Esophagus squamous epithelium (tissue), 5 donors: ENCODE results near the gene SPINDOC. TPM values are rescaled to one million over a fixed set of nuclear protein-coding genes. Genes with fewer than 3 reads are reported as not detected.

Experiments used
- DNase-seq: peaks from one replicate; lab custom pipeline; 2025; lab: John Stamatoyannopoulos, UW
- H3K27ac ChIP-seq, 4 donors: fragments of 200-600 bp; sonication (generic); one replicate each; pipeline ENCODE4 v1.5.1; 2016 to 2019; ENCODE audit warnings: mild to moderate bottlenecking in 1 of 4
- H3K27me3 ChIP-seq, 4 donors: fragments of 200-600 bp; sonication (generic); 1 replicate in 3 of 4; 2 replicates in 1 of 4; pipeline versions ENCODE4 v1.5.1 to v1.6.0; 2017 to 2021; ENCODE audit warnings: antibody characterized with exemption in 1 of 4
- H3K36me3 ChIP-seq, 3 donors: fragments of 200-600 bp; sonication (generic); one replicate each; pipeline ENCODE4 v1.5.1; 2016 to 2019
- H3K4me1 ChIP-seq, 3 donors: fragments of 200-600 bp; sonication (generic); one replicate each; pipeline ENCODE4 v1.5.1; 2017 to 2019
- H3K4me3 ChIP-seq, 4 donors: fragments of 200-600 bp; sonication (generic); 1 replicate in 3 of 4; 2 replicates in 1 of 4; pipeline ENCODE4 v1.5.1; 2016 to 2019; ENCODE audit warnings: mild to moderate bottlenecking in 2 of 4, moderate library complexity in 1 of 4
- H3K9me3 ChIP-seq, 3 donors: fragments of 200-600 bp; sonication (generic); one replicate each; pipeline ENCODE4 v1.5.1; 2016 to 2019
- CTCF ChIP-seq, 6 experiments: fragments of 450-650 bp in 4 of 6; fragments of 200-600 bp in 2 of 6; sonication (generic) in 2 of 6; IDR thresholded peaks; one replicate each; pipeline ENCODE4 v1.5.1; 2016 to 2019; ENCODE audit warnings: antibody characterized with exemption in 6 of 6, mild to moderate bottlenecking in 4 of 6, moderate library complexity in 4 of 6
- POLR2A ChIP-seq, 4 donors: fragments of 450-650 bp; IDR thresholded peaks; one replicate each; pipeline ENCODE4 v1.6.1; 2017; ENCODE audit warnings: antibody characterized with exemption in 4 of 4, mild to moderate bottlenecking in 4 of 4, moderate library complexity in 3 of 4
- WGBS, 2 donors: methylation state at CpG; one replicate each; pipeline ENCODE4 v1.1.5; 2018; 5-methylcytosine and 5-hydroxymethylcytosine counted together
- intact Hi-C: fragments of 100-400 bp; cut with DNase I; formaldehyde crosslinking; loops from one replicate; pipeline ENCODE4 v1.15.0; 2022
- total RNA-seq, 4 donors: library from RNA; depleted of rRNA; stranded (reverse); fragments of >200 nt; gene quantifications; one replicate each; pipeline ENCODE4 v1.1.0, GENCODE V29; 2016
- donor health status: DM: yes; HTN: yes; CAD: no.

The SPINDOC gene
- total RNA-seq, 4 donors from 2014 or later: 3.4 to 8.8 (median 6.1) TPM

GRCh38 chr11:63851364-63851763 is 38.1 kb downstream of the SPINDOC start:
- peaks cover 27 to 84% (median 28%) of the 10 kb centered on the region in 3 donors for H3K4me1 ChIP-seq
- H3K4me3 ChIP-seq: no peak overlapping the region
- H3K27ac ChIP-seq: peak overlapping the region in 2 of 4 donors; percentile 60 to 64
- 20 to 28% methylated on average over 2 of the region's 2 CpGs for WGBS, 2 donors
- intact Hi-C loops: no loop called here
- H3K36me3 ChIP-seq: peaks cover 0 to 38% (median 0%) of the 10 kb centered on the region in 3 donors
- no peaks in the 10 kb centered on the region for H3K9me3 ChIP-seq
- TF ChIP-seq POLR2A (IDR thresholded peaks at IDR 0.05) (no peak), CTCF (IDR thresholded peaks at IDR 0.05) (no peak)
- DNase-seq: no peak
- H3K27me3 ChIP-seq: no peaks in the 10 kb centered on the region

- H3K4me3 ChIP-seq: no peak overlapping the region
- no peak for TF ChIP-seq CTCF (IDR thresholded peaks at IDR 0.05)
- TF ChIP-seq POLR2A (IDR thresholded peaks at IDR 0.05): no peak
- H3K36me3 ChIP-seq: peaks cover 0 to 38% (median 0%) of the 10 kb centered on the region in 3 donors
- H3K4me1 ChIP-seq: peaks cover 12 to 84% (median 16%) of the 10 kb centered on the region in 3 donors
- DNase-seq: no peak
- intact Hi-C loops: no loop called here
- 84 to 87% methylated on average over 3 of the region's 3 CpGs for WGBS, 2 donors
- no peaks in the 10 kb centered on the region for H3K9me3 ChIP-seq
- H3K27me3 ChIP-seq: no peaks in the 10 kb centered on the region
- H3K27ac ChIP-seq: no peak overlapping the region
Observed at GRCh38 chr11:63853476-63853875, 40.2 kb downstream of the SPINDOC start.

- intact Hi-C loops: no loop called here
- H3K9me3 ChIP-seq: no peaks in the 10 kb centered on the region
- no peaks in the 10 kb centered on the region for H3K27me3 ChIP-seq
- 81 to 93% methylated on average over 2 to 4 of the region's 4 CpGs for WGBS, 2 donors
- H3K27ac ChIP-seq: no peak overlapping the region
- no peak for TF ChIP-seq CTCF (IDR thresholded peaks at IDR 0.05)
- TF ChIP-seq POLR2A (IDR thresholded peaks at IDR 0.05): no peak
- peaks cover 10 to 82% (median 16%) of the 10 kb centered on the region in 3 donors for H3K4me1 ChIP-seq
- no peak overlapping the region for H3K4me3 ChIP-seq
- no peak for DNase-seq
- H3K36me3 ChIP-seq: peaks cover 0 to 34% (median 0%) of the 10 kb centered on the region in 3 donors
Observed at GRCh38 chr11:63854696-63855095, 41.4 kb downstream of the SPINDOC start.

- Histone ChIP-seq H3K9me3 (no peaks in the 10 kb centered on the region), H3K4me3 (no peak overlapping the region), H3K27me3 (no peaks in the 10 kb centered on the region), H3K4me1 (peaks cover 8 to 69% (median 16%) of the 10 kb centered on the region in 3 donors), H3K36me3 (peaks cover 0 to 43% (median 0%) of the 10 kb centered on the region in 3 donors), H3K27ac (peak overlapping the region in 2 of 4 donors; percentile 18 to 33)
- intact Hi-C loops: no loop called here
- WGBS, 2 donors: 58 to 83% methylated on average over 2 of the region's 2 CpGs
- no peak for DNase-seq
- TF ChIP-seq CTCF (IDR thresholded peaks at IDR 0.05) (no peak), POLR2A (IDR thresholded peaks at IDR 0.05) (no peak)
Observed at GRCh38 chr11:63855975-63856374, 42.7 kb downstream of the SPINDOC start.

- TF ChIP-seq CTCF (IDR thresholded peaks at IDR 0.05): no peak
- TF ChIP-seq POLR2A (IDR thresholded peaks at IDR 0.05): no peak
- Histone ChIP-seq H3K4me3 (no peak overlapping the region), H3K36me3 (peaks cover 0 to 61% (median 0%) of the 10 kb centered on the region in 3 donors), H3K27me3 (no peaks in the 10 kb centered on the region), H3K9me3 (no peaks in the 10 kb centered on the region), H3K4me1 (peaks cover 5 to 61% (median 6%) of the 10 kb centered on the region in 3 donors), H3K27ac (peak overlapping the region; percentile 20 to 65 (median 42))
- WGBS, 2 donors: 78 to 83% methylated on average over 9 to 11 of the region's 11 CpGs
- no peak for DNase-seq
- intact Hi-C loops: no loop called here
Observed at GRCh38 chr11:63858628-63859550, 45.6 kb downstream of the SPINDOC start.
